Transverse colon (tissue), 4 donors: ENCODE results near the gene PSTPIP2. TPM values are rescaled to one million over a fixed set of nuclear protein-coding genes. Genes with fewer than 3 reads are reported as not detected.

ENCODE experiments used
- DNase-seq: peaks from one replicate; pipeline ENCODE4 v3.0.0-alpha.2; 2019
- H3K27ac ChIP-seq, 4 donors: fragments of 200-600 bp; sonication (generic); 2 replicates each; pipeline ENCODE4 v1.5.1; 2016 to 2018; ENCODE audit warnings: inconsistent platforms in 4 of 4
- H3K27me3 ChIP-seq: fragments of 200-600 bp; sonication (generic); 2 replicates; pipeline ENCODE4 v1.5.1; 2017; ENCODE audit warnings: inconsistent platforms
- H3K36me3 ChIP-seq, 4 donors: fragments of 200-600 bp; sonication (generic); 2 replicates each; pipeline ENCODE4 v1.5.1; 2017 to 2019; ENCODE audit warnings: inconsistent platforms in 4 of 4
- H3K4me1 ChIP-seq, 4 donors: fragments of 200-600 bp; sonication (generic); 2 replicates each; pipeline ENCODE4 v1.5.1; 2017 to 2020; ENCODE audit warnings: inconsistent platforms in 4 of 4
- H3K4me3 ChIP-seq, 4 donors: fragments of 200-600 bp; sonication (generic); 1 replicate in 1 of 4; 2 replicates in 3 of 4; pipeline versions ENCODE4 v1.5.1 to v1.6.1; 2017 to 2019; ENCODE audit warnings: inconsistent platforms in 4 of 4
- H3K9me3 ChIP-seq, 2 donors: fragments of 200-600 bp; sonication (generic); 2 replicates each; pipeline ENCODE4 v1.5.1; 2017 to 2019; ENCODE audit warnings: inconsistent platforms in 2 of 2
- EP300 ChIP-seq: sonication (generic); formaldehyde crosslinking; IDR thresholded peaks from one replicate; pipeline ENCODE4 v1.6.1; 2017; ENCODE audit warnings: antibody characterized with exemption, low read depth
- POLR2A ChIP-seq: fragments of 450-650 bp; IDR thresholded peaks from one replicate; pipeline ENCODE4 v1.6.1; 2016; ENCODE audit warnings: antibody characterized with exemption, mild to moderate bottlenecking, moderate library complexity
- POLR2AphosphoS5 ChIP-seq, 3 donors: sonication (generic); formaldehyde crosslinking; IDR thresholded peaks; one replicate each; pipeline ENCODE4 v1.6.1; 2016; ENCODE audit warnings: antibody characterized with exemption in 3 of 3
- whole genome bisulfite sequencing, 2 donors: methylation state at CpG; one replicate each; pipeline ENCODE4 v1.1.5; 2018; ENCODE audit warnings: low coverage in 1 of 2; 5-methylcytosine and 5-hydroxymethylcytosine counted together
- in situ Hi-C, 4 donors: fragments of 200-750 bp; cut with MboI; loops; one replicate each; pipeline versions ENCODE4 v1.15.0 to v1.15.1; 2017; ENCODE audit warnings: low sequenced_read_pairs in 3 of 4, low pct_ligation_motif_present in 1 of 4, low pct_unique_long_range_greater_than_20kb in 1 of 4
- intact Hi-C: fragments of 100-400 bp; cut with DNase I; formaldehyde crosslinking; loops from one replicate; pipeline ENCODE4 v1.15.1; 2023; ENCODE audit warnings: low total_unique reads
- total RNA-seq, 4 donors: library from RNA; depleted of rRNA; stranded (reverse); fragments of >200 nt; gene quantifications; one replicate each; pipeline ENCODE4 v1.1.0, GENCODE V29; 2016
- TF ChIP-seq, protein P1 (sequence below), 5 experiments: fragments of 200-600 bp in 3 of 5; fragments of 450-650 bp in 2 of 5; sonication (generic) in 3 of 5; IDR thresholded peaks; 1 replicate in 2 of 5; 2 replicates in 3 of 5; pipeline ENCODE4 v1.5.1; 2016 to 2017; ENCODE audit warnings: antibody characterized with exemption in 5 of 5, inconsistent platforms in 3 of 5, mild to moderate bottlenecking in 2 of 5, moderate library complexity in 1 of 5

Gene PSTPIP2
- total RNA-seq, 4 donors from 2014 or later = 2.6 to 21.9 (median 8.7) TPM

- H3K36me3 ChIP-seq = no peaks in the 10 kb centered on the region
- intact Hi-C loops (no loop called here), in situ Hi-C loops (no loop called here)
- no peak overlapping the region for H3K4me3 ChIP-seq
- H3K27me3 ChIP-seq = no peaks in the 10 kb centered on the region
- H3K27ac ChIP-seq = no peak overlapping the region
- whole genome bisulfite sequencing, 2 donors = 88 to 93% methylated on average over 3 of the region's 3 CpGs
- no peaks in the 10 kb centered on the region for H3K4me1 ChIP-seq
- TF ChIP-seq, protein P1, sequence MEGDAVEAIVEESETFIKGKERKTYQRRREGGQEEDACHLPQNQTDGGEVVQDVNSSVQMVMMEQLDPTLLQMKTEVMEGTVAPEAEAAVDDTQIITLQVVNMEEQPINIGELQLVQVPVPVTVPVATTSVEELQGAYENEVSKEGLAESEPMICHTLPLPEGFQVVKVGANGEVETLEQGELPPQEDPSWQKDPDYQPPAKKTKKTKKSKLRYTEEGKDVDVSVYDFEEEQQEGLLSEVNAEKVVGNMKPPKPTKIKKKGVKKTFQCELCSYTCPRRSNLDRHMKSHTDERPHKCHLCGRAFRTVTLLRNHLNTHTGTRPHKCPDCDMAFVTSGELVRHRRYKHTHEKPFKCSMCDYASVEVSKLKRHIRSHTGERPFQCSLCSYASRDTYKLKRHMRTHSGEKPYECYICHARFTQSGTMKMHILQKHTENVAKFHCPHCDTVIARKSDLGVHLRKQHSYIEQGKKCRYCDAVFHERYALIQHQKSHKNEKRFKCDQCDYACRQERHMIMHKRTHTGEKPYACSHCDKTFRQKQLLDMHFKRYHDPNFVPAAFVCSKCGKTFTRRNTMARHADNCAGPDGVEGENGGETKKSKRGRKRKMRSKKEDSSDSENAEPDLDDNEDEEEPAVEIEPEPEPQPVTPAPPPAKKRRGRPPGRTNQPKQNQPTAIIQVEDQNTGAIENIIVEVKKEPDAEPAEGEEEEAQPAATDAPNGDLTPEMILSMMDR (IDR thresholded peaks at IDR 0.05) = no peak
- no peak for TF ChIP-seq EP300
- no peak for TF ChIP-seq POLR2AphosphoS5 (IDR thresholded peaks at IDR 0.05)
- TF ChIP-seq POLR2A = no peak
- DNase-seq = no peak
- no peaks in the 10 kb centered on the region for H3K9me3 ChIP-seq
These were observed 52.1 kb downstream of the PSTPIP2 start for GRCh38 chr18:46019936-46020335.

- intact Hi-C loops = no loop called here
- TF ChIP-seq POLR2AphosphoS5 (IDR thresholded peaks at IDR 0.05) (no peak), POLR2A (no peak), EP300 (no peak)
- TF ChIP-seq, protein P1 (IDR thresholded peaks at IDR 0.05) = no peak
- H3K4me3 ChIP-seq = no peak overlapping the region
- in situ Hi-C loops = no loop called here
- no peak for DNase-seq
- peaks cover 0 to 3% (median 0%) of the 10 kb centered on the region in 4 donors for H3K36me3 ChIP-seq
- H3K27me3 ChIP-seq = no peaks in the 10 kb centered on the region
- H3K27ac ChIP-seq = no peak overlapping the region
- no peaks in the 10 kb centered on the region for H3K9me3 ChIP-seq
- no peaks in the 10 kb centered on the region for H3K4me1 ChIP-seq
- WGBS, 2 donors = 52 to 74% methylated on average over 2 to 5 of the region's 5 CpGs
These were observed 58.4 kb downstream of the PSTPIP2 start for GRCh38 chr18:46013484-46014189.

GRCh38 chr18:46010676-46011075 lies 61.4 kb downstream of the PSTPIP2 start:
- Histone ChIP-seq H3K36me3 (peaks cover 0 to 3% (median 0%) of the 10 kb centered on the region in 4 donors), H3K4me3 (no peak overlapping the region), H3K27me3 (no peaks in the 10 kb centered on the region), H3K4me1 (no peaks in the 10 kb centered on the region), H3K9me3 (no peaks in the 10 kb centered on the region), H3K27ac (no peak overlapping the region)
- TF ChIP-seq EP300 (no peak), POLR2AphosphoS5 (IDR thresholded peaks at IDR 0.05) (no peak), POLR2A (no peak)
- TF ChIP-seq, protein P1 (IDR thresholded peaks at IDR 0.05) = no peak
- DNase-seq = no peak
- in situ Hi-C loops (no loop called here), intact Hi-C loops (no loop called here)
- WGBS, 2 donors = 91% methylated on average over 4 of the region's 4 CpGs; no CpG with 5 or more reads in 1 of the 2 donors

- DNase-seq = no peak
- TF ChIP-seq POLR2AphosphoS5 (IDR thresholded peaks at IDR 0.05) = no peak
- no peak for TF ChIP-seq EP300
- no peak for TF ChIP-seq POLR2A
- TF ChIP-seq, protein P1 (IDR thresholded peaks at IDR 0.05) = no peak
- Histone ChIP-seq H3K4me3 (no peak overlapping the region), H3K27me3 (no peaks in the 10 kb centered on the region), H3K4me1 (no peaks in the 10 kb centered on the region), H3K27ac (no peak overlapping the region), H3K36me3 (peaks cover 0 to 3% (median 0%) of the 10 kb centered on the region in 4 donors), H3K9me3 (no peaks in the 10 kb centered on the region)
- intact Hi-C loops (no loop called here), in situ Hi-C loops (no loop called here)
- 98% methylated on average over 4 of the region's 4 CpGs; no CpG with 5 or more reads in 1 of the 2 donors for WGBS, 2 donors
These were observed 62.0 kb downstream of the PSTPIP2 start for GRCh38 chr18:46010050-46010449.
